ENCODE measurements around the gene FRMD8.

The FRMD8 gene

GRCh38 chr11:65459552-65459951 is 73.1 kb downstream of the FRMD8 start:
- no peak for DNase-seq

All from inflammatory macrophage treated with lipopolysaccharide for 1 hour (primary cell).